ENCODE data around the gene CSPG4. TPM values are rescaled to one million over a fixed set of nuclear protein-coding genes. Genes with fewer than 3 reads are reported as not detected.

CSPG4 gene
- polyA plus RNA-seq, 1 donor (not counting 4 experiments of a cell fraction or from before 2014, with no cell fraction given), result 0.67 TPM

GRCh38 chr15:75661756-75662140, 50.9 kb downstream of the CSPG4 start:
- no peaks in the 10 kb centered on the region for H3K27me3 ChIP-seq (ENCODE audit: control insufficient read depth, extremely low read depth, insufficient read depth, low read length)
- no peaks in the 10 kb centered on the region for H3K9me3 ChIP-seq (ENCODE audit: control insufficient read depth, low read depth, low read length)
- dilution Hi-C loops (cut with MboI; ENCODE audit: extremely low pct_ligation_motif_present, low sequenced_read_pairs), result no loop called here
- peaks cover 16 to 20% of the 10 kb centered on the region in 2 experiments for H3K36me3 ChIP-seq (ENCODE audit: control insufficient read depth in 2 of 2, extremely low read depth in 1 of 2, insufficient read depth in 2 of 2, low read length in 2 of 2)
- H3K4me1 ChIP-seq (ENCODE audit: control insufficient read depth, extremely low read depth, insufficient read depth, low read length), result peaks cover 67% of the 10 kb centered on the region
- peak overlapping the region; percentile 81 for H3K9ac ChIP-seq (ENCODE audit: control insufficient read depth, extremely low read depth, insufficient read depth, low read length)
- peak overlapping the region; percentile 98 for H3K27ac ChIP-seq (ENCODE audit: control insufficient read depth, insufficient read depth, low read length)
- peaks cover 8% of the 10 kb centered on the region for H3K79me2 ChIP-seq (ENCODE audit: control insufficient read depth, insufficient read depth, low read length)
- no peaks in the 10 kb centered on the region for H4K20me1 ChIP-seq (ENCODE audit: control insufficient read depth, extremely low read depth, insufficient read depth, low read length)
- no peak overlapping the region for H2AFZ ChIP-seq (ENCODE audit: control insufficient read depth, low read length)
- FAIRE-seq (no peak), DNase-seq (ENCODE audit: low read depth, low spot score) (no peak)
- H3K9me1 ChIP-seq (ENCODE audit: control insufficient read depth, extremely low read depth, insufficient read depth, low read length), result no peaks in the 10 kb centered on the region
- peak overlapping the region; percentile 75 for H3K4me2 ChIP-seq (ENCODE audit: control insufficient read depth, extremely low read depth, insufficient read depth, low read depth, low read length)
- peak overlapping the region in 2 of 3 experiments; percentile 24 to 38 for H3K4me3 ChIP-seq (ENCODE audit: control insufficient read depth in 2 of 3, extremely low read depth in 1 of 3, insufficient read depth in 2 of 3, low read depth in 1 of 3, low read length in 3 of 3)
- TF ChIP-seq, protein P1, sequence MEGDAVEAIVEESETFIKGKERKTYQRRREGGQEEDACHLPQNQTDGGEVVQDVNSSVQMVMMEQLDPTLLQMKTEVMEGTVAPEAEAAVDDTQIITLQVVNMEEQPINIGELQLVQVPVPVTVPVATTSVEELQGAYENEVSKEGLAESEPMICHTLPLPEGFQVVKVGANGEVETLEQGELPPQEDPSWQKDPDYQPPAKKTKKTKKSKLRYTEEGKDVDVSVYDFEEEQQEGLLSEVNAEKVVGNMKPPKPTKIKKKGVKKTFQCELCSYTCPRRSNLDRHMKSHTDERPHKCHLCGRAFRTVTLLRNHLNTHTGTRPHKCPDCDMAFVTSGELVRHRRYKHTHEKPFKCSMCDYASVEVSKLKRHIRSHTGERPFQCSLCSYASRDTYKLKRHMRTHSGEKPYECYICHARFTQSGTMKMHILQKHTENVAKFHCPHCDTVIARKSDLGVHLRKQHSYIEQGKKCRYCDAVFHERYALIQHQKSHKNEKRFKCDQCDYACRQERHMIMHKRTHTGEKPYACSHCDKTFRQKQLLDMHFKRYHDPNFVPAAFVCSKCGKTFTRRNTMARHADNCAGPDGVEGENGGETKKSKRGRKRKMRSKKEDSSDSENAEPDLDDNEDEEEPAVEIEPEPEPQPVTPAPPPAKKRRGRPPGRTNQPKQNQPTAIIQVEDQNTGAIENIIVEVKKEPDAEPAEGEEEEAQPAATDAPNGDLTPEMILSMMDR (optimal IDR thresholded peaks at IDR 0.05 in 1 of 3, IDR thresholded peaks at IDR 0.05 in 1 of 3, conservative IDR thresholded peaks at IDR 0.05 in 1 of 3; ENCODE audit: extremely low read depth in 1 of 3, insufficient read depth in 2 of 3, low read length in 3 of 3), result no peak
- TF ChIP-seq EZH2 (IDR thresholded peaks at IDR 0.05; ENCODE audit: low read length), result no peak

DNA sequence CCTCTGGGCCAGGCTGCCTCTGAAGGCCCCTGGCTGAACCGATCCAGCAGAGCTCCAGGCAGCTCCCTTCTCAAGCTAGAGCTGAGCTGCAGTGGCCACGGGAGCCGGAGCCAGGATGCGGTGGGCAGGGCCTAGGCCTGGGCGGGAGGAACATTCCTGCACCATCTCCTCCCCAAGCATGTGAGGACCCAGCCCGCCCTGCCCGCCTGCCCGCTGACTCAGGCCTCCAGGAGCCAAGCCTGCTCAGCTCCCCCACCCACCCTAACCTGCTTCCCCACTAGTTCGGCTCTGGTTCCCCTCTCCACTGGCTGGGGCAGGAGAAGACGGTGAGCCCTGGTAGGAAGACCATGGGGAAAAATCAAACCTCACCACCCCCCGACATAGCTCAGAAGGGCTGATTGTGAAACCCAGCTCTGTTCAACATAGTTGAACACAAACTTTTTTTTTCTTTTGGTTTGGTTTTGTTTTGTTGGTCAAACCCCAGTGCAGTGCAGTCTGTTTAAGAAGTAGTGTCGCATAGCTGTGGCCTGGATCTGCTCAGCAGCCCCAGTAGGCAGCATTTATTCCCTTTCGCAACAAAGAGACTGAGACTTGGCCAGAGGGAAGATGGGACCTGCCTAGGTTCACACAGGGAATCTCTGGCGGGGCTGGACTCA, 51.4 kb downstream of the CSPG4 start:
- Histone ChIP-seq H2AFZ (ENCODE audit: control insufficient read depth, low read length) (no peak overlapping the region), H4K20me1 (ENCODE audit: control insufficient read depth, extremely low read depth, insufficient read depth, low read length) (no peaks in the 10 kb centered on the region), H3K9me3 (ENCODE audit: control insufficient read depth, low read depth, low read length) (no peaks in the 10 kb centered on the region), H3K27ac (ENCODE audit: control insufficient read depth, insufficient read depth, low read length) (peak overlapping the region; percentile 98), H3K4me1 (ENCODE audit: control insufficient read depth, extremely low read depth, insufficient read depth, low read length) (peaks cover 63% of the 10 kb centered on the region), H3K27me3 (ENCODE audit: control insufficient read depth, extremely low read depth, insufficient read depth, low read length) (no peaks in the 10 kb centered on the region), H3K9me1 (ENCODE audit: control insufficient read depth, extremely low read depth, insufficient read depth, low read length) (no peaks in the 10 kb centered on the region), H3K4me3 (ENCODE audit: control insufficient read depth in 2 of 3, extremely low read depth in 1 of 3, insufficient read depth in 2 of 3, low read depth in 1 of 3, low read length in 3 of 3) (peak overlapping the region in 2 of 3 experiments; percentile 24 to 38), H3K9ac (ENCODE audit: control insufficient read depth, extremely low read depth, insufficient read depth, low read length) (peak overlapping the region; percentile 81), H3K36me3 (ENCODE audit: control insufficient read depth in 2 of 2, extremely low read depth in 1 of 2, insufficient read depth in 2 of 2, low read length in 2 of 2) (peaks cover 21% of the 10 kb centered on the region in 2 experiments), H3K79me2 (ENCODE audit: control insufficient read depth, insufficient read depth, low read length) (peaks cover 13% of the 10 kb centered on the region), H3K4me2 (ENCODE audit: control insufficient read depth, extremely low read depth, insufficient read depth, low read depth, low read length) (peak overlapping the region; percentile 75)
- TF ChIP-seq, protein P1 (optimal IDR thresholded peaks at IDR 0.05 in 1 of 3, IDR thresholded peaks at IDR 0.05 in 1 of 3, conservative IDR thresholded peaks at IDR 0.05 in 1 of 3; ENCODE audit: extremely low read depth in 1 of 3, insufficient read depth in 2 of 3, low read length in 3 of 3), result no peak
- no peak for TF ChIP-seq EZH2 (IDR thresholded peaks at IDR 0.05; ENCODE audit: low read length)
- DNase-seq (ENCODE audit: low read depth, low spot score) (no peak), FAIRE-seq (peak; percentile 85)
- dilution Hi-C loops (cut with MboI; ENCODE audit: extremely low pct_ligation_motif_present, low sequenced_read_pairs), result no loop called here
